ENCODE results near the gene CST1.

GRCh38 chr20:23795526-23795925 lies 44.8 kb upstream of the CST1 start:
- TF ChIP-seq CTCF (IDR thresholded peaks at IDR 0.05; ENCODE audit: insufficient read depth, low read length) (no peak), REST (IDR thresholded peaks at IDR 0.05; ENCODE audit: insufficient replicate concordance, low read depth) (no peak), POLR2AphosphoS5 (IDR thresholded peaks at IDR 0.05; ENCODE audit: low read depth) (no peak), GABPA (IDR thresholded peaks at IDR 0.05; ENCODE audit: low read depth) (no peak)

Data from HL-60 (cell line).